ENCODE data around the gene NRN1L. TPM values are rescaled to one million over a fixed set of nuclear protein-coding genes. Genes with fewer than 3 reads are reported as not detected.
A peak's percentile ranks its signal among the peaks of the same experiment; 100 is the strongest.
"Not testable (repeated sequence)": the region's sequence is repeated elsewhere in the genome, so short reads cannot be mapped to it uniquely, and the experiment has no call there.

NRN1L gene
- polyA plus RNA-seq, 1 donor = 1.6 TPM

- no peak for DNase-seq
These were observed 1.4 kb upstream of the NRN1L start for GRCh38 chr16:67883146-67883871.

DNA sequence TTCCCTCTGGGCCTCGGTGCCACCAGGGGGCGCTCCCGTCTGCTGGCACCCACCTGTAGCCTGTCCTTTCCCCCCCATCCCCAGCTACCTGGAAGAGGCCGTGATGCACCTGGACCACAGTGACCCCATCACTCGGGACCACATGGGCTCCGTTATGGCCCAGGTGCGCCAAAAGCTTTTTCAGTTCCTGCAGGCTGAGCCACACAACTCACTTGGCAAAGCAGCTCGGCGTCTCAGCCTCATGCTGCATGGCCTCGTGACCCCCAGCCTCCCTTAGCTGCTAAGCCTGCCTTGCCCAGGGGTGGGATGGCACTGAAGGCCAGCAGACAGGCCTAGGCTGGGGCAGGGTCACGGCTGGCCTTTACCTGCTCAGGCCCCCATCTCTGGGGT lies 818 bp upstream of the NRN1L start:
- no peak for DNase-seq

- DNase-seq = no peak
These were observed 860 bp downstream of the NRN1L start for GRCh38 chr16:67885545-67885944.

DNA sequence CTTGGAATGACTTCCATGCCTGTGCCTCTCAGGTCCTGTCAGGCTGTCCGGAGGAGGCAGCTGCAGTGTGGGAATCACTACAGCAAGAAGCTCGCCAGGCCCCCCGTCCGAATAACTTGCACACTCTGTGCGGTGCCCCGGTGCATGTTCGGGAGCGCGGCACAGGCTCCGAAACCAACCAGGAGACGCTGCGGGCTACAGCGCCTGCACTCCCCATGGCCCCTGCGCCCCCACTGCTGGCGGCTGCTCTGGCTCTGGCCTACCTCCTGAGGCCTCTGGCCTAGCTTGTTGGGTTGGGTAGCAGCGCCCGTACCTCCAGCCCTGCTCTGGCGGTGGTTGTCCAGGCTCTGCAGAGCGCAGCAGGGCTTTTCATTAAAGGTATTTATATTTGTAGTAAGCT lies 1.3 kb downstream of the NRN1L start:
- no peak for DNase-seq

GRCh38 chr16:67886387-67886786 lies 1.7 kb downstream of the NRN1L start:
- DNase-seq = no peak

DNA sequence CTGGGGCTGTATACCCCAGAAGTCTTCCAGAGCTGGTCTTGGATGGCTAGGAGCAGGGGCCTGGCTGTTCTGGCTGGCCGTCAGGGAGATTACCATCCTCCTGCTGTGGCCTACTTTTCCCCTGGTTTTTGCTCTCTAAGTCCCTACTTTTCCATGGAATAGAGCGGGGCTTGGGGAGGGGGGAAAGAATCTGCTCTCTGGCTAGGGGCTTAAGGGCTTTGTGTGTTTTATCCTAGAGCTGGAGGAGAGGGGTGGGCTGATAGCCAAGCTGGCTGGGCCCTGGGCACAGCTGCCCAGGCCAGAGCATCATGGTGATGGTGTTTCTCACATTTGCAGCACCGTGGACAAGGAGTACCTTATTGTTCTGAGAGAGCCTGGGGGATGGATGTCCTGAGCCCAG lies 3.6 kb downstream of the NRN1L start:
- DNase-seq = no peak

DNA sequence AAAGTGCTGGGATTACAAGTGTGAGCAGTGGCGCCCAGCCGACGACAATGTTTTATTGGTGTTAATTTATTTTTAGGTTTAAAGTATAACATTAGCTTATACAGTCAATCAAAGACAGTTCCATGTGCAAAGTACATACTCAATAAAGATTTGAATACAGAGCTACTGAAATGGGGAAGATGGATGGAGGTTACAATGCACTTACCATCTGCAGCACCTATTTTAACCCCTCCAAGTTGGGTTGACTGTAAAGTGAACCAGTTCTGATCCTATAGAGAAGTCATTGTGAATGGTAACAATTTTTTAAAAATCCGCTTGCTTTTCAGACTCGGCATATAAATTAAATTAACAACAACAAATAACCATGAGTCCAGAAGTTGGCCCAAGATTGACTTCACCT lies 7.7 kb downstream of the NRN1L start:
- DNase-seq = no peak

DNA sequence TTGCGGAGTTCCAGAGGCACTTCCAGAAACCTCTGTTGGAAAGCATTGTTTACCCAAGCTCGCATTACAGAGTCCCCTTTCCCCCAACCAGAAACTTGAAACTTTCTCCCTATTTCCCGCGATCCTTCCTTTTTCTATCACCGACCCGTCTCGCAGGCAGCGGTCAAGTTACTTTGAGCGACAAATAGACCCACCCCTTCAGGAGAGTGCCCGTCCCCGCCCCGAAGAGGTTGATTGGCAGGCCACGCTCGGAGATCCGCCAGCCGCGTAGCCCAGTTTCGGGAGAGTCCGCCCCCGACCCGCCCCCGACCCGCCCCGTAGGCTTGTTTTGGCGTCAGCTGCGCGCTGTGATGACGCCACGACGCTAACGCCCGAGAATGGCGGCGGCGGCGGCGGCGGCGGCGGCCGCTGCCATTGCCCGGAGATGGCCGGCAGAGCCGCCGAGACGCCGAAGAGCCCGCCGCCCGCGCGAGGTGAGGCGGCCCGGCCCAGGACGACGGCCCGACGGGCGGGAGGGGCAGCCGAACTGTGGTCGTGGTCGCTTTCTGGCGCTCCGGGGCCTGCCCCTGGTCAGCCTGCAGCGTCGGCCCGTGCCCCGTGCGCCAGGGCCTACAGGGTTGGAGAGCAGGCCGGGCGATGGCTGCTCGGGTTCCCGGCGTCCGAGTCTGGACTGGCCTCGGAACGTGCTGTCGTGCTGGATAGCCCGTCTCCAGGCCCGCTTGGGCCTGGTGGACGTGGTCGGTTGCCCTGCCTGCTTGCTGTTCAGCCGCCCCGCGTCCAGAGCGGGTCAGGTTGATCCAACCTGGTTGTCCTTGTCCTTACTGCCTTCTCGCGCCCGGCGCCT lies 8.4 kb downstream of the NRN1L start, which contains the start of gene PSKH1:
TSS of gene PSKH1 (plus strand) at position 356 of the 844 bp plus-strand sequence. CDS start 15,496 bp downstream, outside the sequence.
- peak; percentile 95 for DNase-seq

DNA sequence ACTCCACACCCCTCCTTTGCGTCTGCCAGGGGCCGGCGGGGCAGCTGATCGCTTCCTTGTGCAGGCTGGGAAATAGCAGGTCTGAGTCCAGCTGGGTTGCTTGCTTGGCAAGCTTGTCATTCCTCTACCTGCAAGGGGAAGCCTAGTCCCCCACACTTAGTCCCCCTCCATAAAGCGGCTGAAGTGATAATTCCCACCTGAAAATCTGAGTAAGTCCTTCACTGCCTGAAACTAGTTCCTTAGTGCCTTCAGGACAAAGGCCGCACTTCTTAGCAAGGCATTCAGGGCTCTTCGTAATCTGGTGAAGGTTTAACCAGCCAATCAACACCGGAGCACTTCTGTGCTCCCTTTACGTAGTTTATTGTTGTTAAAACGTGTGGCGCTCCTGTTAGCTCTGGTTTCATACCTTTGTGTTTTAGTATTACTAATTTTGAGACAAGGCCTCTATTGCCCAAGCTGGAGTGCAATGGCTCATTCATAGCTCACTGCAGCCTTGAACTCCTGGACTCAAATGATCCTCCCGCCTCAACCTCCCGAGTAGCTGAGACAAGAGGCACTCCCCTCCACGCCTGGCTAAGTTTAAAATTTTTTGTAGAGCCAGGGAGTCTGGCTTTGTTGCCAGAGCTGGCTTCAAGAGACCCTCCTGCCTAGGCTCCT lies 9.2 kb downstream of the NRN1L start:
- DNase-seq = no peak

- DNase-seq = no peak
These were observed 12.5 kb downstream of the NRN1L start for GRCh38 chr16:67897231-67897630.

- DNase-seq = no peak
These were observed 17.0 kb downstream of the NRN1L start for GRCh38 chr16:67901734-67902133.

- no peak for DNase-seq
These were observed 18.1 kb downstream of the NRN1L start for GRCh38 chr16:67902831-67903230.

DNA sequence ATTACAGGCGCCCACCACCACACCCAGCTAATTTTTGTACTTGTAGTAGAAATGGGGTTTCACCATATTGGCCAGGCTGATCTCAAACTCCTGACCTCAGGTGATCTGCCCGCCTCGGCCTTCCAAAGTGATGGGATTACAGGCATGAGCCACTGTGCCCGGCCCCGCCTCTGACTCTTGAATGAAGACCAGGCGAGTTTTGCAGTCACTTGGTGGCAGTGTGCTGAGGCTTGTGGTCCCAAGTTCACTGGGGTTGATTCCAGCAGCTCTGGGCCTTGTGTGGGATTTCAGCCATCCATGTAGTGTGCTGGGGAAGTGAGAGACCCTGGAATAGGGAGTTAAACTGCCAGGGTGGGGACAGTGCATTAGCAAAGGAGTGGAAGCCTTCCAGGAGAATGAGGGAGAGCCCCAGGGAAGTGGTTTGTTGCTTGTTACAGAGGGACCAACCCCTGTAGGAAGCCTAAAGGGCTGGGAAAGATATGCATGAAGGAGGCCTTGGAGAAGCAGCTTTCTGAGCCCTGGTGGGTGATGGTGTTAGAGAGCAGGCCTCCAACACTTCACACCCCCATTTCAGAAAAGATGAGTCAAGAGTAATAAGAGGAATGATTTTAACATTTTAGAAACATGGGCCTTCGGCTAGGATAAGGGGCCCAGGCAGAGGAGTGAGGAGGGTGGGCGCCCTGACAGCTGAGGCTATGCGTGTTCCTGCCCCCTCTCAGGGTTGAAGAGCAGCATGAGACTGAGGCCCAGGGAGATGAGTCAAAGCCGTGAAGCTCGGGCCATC lies 22.9 kb downstream of the NRN1L start:
- DNase-seq = no peak

- no peak for DNase-seq
These were observed 24.5 kb downstream of the NRN1L start for GRCh38 chr16:67909056-67909742.

DNA sequence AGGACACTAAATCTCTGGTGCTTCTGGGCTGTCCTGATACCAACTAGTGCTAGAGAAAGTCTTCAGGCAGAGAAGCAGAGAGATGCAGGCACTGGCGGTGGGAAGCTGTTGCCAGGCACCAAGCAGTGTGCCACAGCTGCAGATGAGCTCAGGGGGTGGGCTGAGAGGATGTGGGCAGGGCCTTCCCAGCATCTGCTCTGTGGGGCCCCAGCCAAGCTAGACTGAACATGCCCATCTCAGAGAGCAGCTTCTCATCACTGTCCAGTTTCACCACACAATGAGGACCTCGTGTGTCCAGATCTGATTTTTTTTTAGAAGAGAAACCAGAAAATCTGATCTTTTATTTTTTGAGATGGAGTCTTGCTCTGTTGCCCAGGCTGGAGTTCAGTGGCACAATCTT lies 25.5 kb downstream of the NRN1L start:
- no peak for DNase-seq

DNA sequence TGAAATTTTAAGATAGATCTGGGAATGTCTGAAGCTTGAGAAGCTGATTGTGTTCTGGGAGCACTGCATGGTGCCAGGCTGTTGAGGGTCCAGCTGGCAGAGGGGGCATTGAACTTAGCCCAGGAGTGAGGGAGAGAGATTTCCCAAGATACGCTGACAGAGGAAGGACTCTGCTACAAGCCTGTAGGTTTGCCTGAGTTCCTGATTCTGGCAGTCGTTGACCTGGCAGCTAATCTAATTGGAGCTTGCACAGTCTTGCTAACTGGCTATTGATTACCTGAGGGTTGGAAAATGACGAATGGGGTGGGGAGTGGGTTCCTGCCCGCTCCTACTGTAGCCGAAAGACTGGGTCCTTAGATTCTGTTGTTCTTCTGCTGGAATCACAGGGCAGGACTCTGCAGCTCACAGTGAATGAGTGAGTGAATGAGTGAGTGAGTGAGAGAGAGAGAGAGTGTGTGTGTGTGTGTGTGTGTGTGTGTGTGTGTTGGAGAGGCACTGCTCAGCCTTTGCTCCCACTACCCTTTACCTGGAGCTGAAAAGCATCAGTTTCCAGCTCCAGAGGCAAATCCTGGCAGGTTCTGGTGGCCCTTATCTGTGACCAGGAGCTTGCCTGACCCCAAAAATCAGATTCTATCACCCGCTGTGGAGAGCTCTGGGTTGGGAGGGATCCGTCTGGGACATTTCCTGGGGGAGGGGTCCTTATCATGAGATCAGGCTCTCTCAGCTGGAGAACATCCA lies 30.2 kb downstream of the NRN1L start:
- DNase-seq = no peak

GRCh38 chr16:67915496-67915769 lies 30.7 kb downstream of the NRN1L start:
- DNase-seq = not testable (repeated sequence)

GRCh38 chr16:67915831-67916723 lies 31.4 kb downstream of the NRN1L start:
- no peak for DNase-seq

DNA sequence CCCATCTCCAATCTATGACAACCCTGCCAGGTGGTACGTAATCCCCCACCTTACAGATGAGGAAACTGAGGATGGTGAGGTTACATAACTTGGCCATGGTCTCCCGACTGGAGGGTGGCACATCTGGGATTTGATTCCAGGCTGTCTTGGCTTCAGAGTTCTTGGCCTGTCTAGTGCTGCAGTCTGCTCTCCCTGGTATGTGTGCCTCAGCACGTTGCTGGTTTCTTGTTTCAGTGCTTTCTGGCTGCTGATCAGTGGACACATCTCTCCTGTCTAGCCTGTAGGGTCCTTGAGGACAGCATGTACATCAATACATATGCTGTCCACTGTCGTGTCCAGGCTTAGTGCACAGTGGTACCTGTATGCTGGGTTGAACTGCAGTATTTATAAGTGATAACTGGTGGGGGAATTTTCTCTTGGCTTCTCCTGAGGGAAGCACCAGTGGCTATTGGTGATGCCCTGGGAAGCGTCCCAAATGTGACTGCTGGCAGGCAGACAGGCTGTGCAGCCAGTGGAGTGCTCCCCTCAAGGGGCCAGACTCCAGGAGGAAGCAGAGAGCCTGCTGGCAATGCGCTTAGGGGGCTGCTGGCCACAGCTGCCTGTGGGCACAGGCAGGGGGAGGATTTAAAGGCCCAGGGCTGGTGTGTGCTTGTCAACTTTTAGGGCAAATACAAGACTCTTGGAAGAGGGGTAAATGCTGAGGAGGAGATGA lies 32.6 kb downstream of the NRN1L start:
- no peak for DNase-seq

DNA sequence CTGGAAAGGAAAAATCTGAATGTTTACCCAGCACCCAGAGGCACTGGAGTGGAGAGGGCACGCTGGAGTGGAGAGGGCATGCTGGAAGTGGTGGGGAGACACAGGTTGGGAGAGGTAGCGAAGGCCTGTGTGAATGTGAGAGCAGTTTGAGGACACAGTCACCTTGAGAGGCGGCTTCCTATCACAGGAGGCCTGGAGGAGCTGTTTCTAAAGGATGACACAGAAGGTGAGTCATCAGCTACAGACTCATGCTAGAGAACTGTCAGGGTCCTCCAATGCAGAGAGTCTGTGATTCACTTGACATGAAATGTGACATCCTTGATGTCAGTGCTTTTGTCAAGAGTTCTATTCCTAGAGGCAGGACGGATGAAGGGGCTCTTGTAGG lies 33.2 kb downstream of the NRN1L start:
- DNase-seq = no peak
